Hepatocyte (in vitro differentiated cells): ENCODE data around the gene UQCC2. TPM values are rescaled to one million over a fixed set of nuclear protein-coding genes. Genes with fewer than 3 reads are reported as not detected.

Experiments
- DNase-seq: peaks from one replicate; pipeline ENCODE4 v3.0.0-alpha.2; 2016; ENCODE audit warnings: low spot score
- H2AFZ ChIP-seq: fragments of 200-600 bp; sonication (generic); 2 replicates; pipeline ENCODE4 v1.6.0; 2016; ENCODE audit warnings: antibody characterized with exemption, mild to moderate bottlenecking
- H3K27ac ChIP-seq: fragments of 200-600 bp; sonication (generic); 2 replicates; pipeline ENCODE4 v1.5.1; 2016; ENCODE audit warnings: mild to moderate bottlenecking
- H3K27me3 ChIP-seq: fragments of 200-600 bp; sonication (generic); 2 replicates; pipeline ENCODE4 v1.6.1; 2016
- H3K36me3 ChIP-seq: fragments of 200-600 bp; sonication (generic); replicated peaks from 2 replicates; pipeline ENCODE4 v1.5.1; 2016; ENCODE audit warnings: low read depth; ENCODE audit not compliant: insufficient read depth
- H3K4me1 ChIP-seq: fragments of 200-600 bp; sonication (generic); 2 replicates; pipeline ENCODE4 v1.5.1; 2016; ENCODE audit warnings: mild to moderate bottlenecking, moderate library complexity; ENCODE audit not compliant: insufficient read depth
- H3K4me2 ChIP-seq: fragments of 200-600 bp; sonication (generic); 2 replicates; pipeline ENCODE4 v1.6.0; 2016
- H3K4me3 ChIP-seq: fragments of 200-600 bp; sonication (generic); 2 replicates; pipeline ENCODE4 v1.5.1; 2016; ENCODE audit warnings: mild to moderate bottlenecking
- H3K79me2 ChIP-seq: fragments of 200-600 bp; sonication (generic); 2 replicates; pipeline ENCODE4 v1.6.0; 2017; ENCODE audit warnings: mild to moderate bottlenecking
- H3K9me2 ChIP-seq: fragments of 200-600 bp; sonication (generic); replicated peaks from 2 replicates; pipeline ENCODE4 v1.6.0; 2017; ENCODE audit warnings: mild to moderate bottlenecking; ENCODE audit not compliant: insufficient read depth
- H3K9me3 ChIP-seq: fragments of 200-600 bp; sonication (generic); 2 replicates; pipeline ENCODE4 v1.5.1; 2016; ENCODE audit warnings: low read depth, mild to moderate bottlenecking
- H4K20me1 ChIP-seq: fragments of 200-600 bp; sonication (generic); 2 replicates; pipeline ENCODE4 v1.6.0; 2016; ENCODE audit warnings: mild to moderate bottlenecking; ENCODE audit not compliant: insufficient read depth, poor library complexity, severe bottlenecking
- EZH2 ChIP-seq: fragments of 200-600 bp; sonication (generic); IDR thresholded peaks from 2 replicates; pipeline ENCODE4 v1.6.1; 2016; ENCODE audit warnings: antibody characterized with exemption, mild to moderate bottlenecking, borderline replicate concordance
- EZH2phosphoT487 ChIP-seq: fragments of 200-600 bp; sonication (generic); IDR thresholded peaks from one replicate; pipeline ENCODE4 v1.6.1; 2018; ENCODE audit warnings: antibody characterized with exemption, mild to moderate bottlenecking, low read depth, moderate library complexity; ENCODE audit not compliant: unreplicated experiment, severe bottlenecking
- WGBS: methylation state at CpG from one replicate; pipeline ENCODE4 v1.1.6; 2016; ENCODE audit warnings: low lambda C conversion rate; ENCODE audit errors: missing lambda C conversion rate; 5-methylcytosine and 5-hydroxymethylcytosine counted together
- polyA plus RNA-seq: library from polyadenylated mRNA; unstranded; fragments of >200 nt; fragmentation: Nextera tagmentation; extraction: Ambion mirVana; gene quantifications from 2 replicates; pipeline ENCODE4 v1.2.1, GENCODE V29; 2016
- total RNA-seq: library from RNA; depleted of rRNA; stranded (reverse); fragments of >200 nt; gene quantifications from 2 replicates; pipeline ENCODE4 v1.2.3, GENCODE V29; 2014
- TF ChIP-seq, protein P1 (sequence below): fragments of 200-600 bp; sonication (generic); IDR thresholded peaks from 2 replicates; pipeline ENCODE4 v1.5.1; 2016; ENCODE audit warnings: antibody characterized with exemption, mild to moderate bottlenecking; ENCODE audit not compliant: poor library complexity

The UQCC2 gene
- total and polyA plus RNA-seq, 2 experiments from 2014 or later = 44.7 to 151 TPM

GRCh38 chr6:33716379-33716778 is 4.9 kb upstream of the UQCC2 start:
- no peaks in the 10 kb centered on the region for H3K9me2 ChIP-seq
- H3K4me3 ChIP-seq = no peak overlapping the region
- H3K79me2 ChIP-seq = no peaks in the 10 kb centered on the region
- H3K4me2 ChIP-seq = no peak overlapping the region
- no peak for DNase-seq
- no peaks in the 10 kb centered on the region for H3K36me3 ChIP-seq
- WGBS = 85% methylated on average over 7 of the region's 7 CpGs
- peaks cover 20% of the 10 kb centered on the region for H3K4me1 ChIP-seq
- no peaks in the 10 kb centered on the region for H3K9me3 ChIP-seq
- no peak overlapping the region for H2AFZ ChIP-seq
- H3K27ac ChIP-seq = no peak overlapping the region
- no peaks in the 10 kb centered on the region for H3K27me3 ChIP-seq
- TF ChIP-seq, protein P1, sequence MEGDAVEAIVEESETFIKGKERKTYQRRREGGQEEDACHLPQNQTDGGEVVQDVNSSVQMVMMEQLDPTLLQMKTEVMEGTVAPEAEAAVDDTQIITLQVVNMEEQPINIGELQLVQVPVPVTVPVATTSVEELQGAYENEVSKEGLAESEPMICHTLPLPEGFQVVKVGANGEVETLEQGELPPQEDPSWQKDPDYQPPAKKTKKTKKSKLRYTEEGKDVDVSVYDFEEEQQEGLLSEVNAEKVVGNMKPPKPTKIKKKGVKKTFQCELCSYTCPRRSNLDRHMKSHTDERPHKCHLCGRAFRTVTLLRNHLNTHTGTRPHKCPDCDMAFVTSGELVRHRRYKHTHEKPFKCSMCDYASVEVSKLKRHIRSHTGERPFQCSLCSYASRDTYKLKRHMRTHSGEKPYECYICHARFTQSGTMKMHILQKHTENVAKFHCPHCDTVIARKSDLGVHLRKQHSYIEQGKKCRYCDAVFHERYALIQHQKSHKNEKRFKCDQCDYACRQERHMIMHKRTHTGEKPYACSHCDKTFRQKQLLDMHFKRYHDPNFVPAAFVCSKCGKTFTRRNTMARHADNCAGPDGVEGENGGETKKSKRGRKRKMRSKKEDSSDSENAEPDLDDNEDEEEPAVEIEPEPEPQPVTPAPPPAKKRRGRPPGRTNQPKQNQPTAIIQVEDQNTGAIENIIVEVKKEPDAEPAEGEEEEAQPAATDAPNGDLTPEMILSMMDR = no peak
- no peak for TF ChIP-seq EZH2
- no peaks in the 10 kb centered on the region for H4K20me1 ChIP-seq

DNA sequence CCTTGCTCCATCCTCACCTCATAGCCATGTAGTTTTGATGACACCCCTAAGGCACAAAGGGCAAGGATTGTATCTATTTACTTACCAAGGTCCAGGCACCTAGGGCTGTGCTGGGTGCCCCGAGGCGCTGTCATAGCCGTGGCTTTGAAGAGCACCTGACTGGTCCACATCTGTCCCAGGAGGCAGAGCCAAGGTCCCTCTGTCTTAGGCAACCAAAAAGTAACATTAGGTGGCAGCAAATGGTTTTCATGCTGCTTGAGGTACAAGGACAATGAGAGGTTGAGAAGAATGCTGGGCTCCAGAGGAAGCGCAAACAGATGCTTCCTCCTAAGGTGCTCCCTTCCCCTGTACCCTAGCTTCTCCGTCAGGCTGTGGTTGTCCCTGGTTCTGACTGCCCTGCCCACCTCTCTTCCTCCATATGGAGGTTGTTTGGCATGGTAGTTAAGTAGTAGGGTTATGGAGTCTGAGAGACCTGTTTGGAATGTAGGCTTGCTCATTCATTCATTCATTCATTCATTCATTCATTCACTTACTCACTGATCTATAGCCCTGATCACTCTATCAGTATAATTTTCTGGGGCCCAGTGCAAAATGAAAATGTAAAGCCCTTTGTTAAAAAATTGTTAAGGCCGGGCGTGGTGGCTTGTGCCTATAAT is 3.0 kb upstream of the UQCC2 start:
- H3K4me3 ChIP-seq = no peak overlapping the region
- WGBS = 91% methylated on average over 7 of the region's 7 CpGs
- H3K4me1 ChIP-seq = peaks cover 28% of the 10 kb centered on the region
- no peaks in the 10 kb centered on the region for H3K27me3 ChIP-seq
- H3K4me2 ChIP-seq = no peak overlapping the region
- no peaks in the 10 kb centered on the region for H3K9me2 ChIP-seq
- no peak for TF ChIP-seq EZH2
- TF ChIP-seq EZH2phosphoT487 = no peak
- TF ChIP-seq, protein P1 = no peak
- no peaks in the 10 kb centered on the region for H3K36me3 ChIP-seq
- H4K20me1 ChIP-seq = no peaks in the 10 kb centered on the region
- no peak overlapping the region for H2AFZ ChIP-seq
- no peaks in the 10 kb centered on the region for H3K9me3 ChIP-seq
- DNase-seq = no peak
- H3K79me2 ChIP-seq = peaks cover 16% of the 10 kb centered on the region
- no peak overlapping the region for H3K27ac ChIP-seq

DNA sequence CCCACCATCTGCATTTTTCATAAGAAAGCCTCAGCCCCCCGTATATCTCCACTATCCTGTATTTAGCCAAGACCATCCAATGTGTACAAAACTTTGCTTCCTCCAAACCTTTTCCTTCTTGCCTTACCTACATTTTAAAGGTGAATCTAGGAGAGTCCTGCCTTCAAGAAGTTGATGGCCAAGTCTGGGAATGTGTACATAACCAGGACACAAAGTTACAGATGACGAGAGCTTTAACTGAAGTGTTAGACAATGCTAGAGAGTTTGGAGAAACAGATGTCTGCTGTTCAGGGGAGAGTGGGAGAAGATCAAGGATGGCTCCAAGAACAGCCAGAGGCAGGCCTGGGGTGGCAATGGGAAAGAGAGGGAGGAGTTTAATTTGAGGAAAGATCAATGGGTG is 2.3 kb upstream of the UQCC2 start:
- H4K20me1 ChIP-seq = no peaks in the 10 kb centered on the region
- H3K79me2 ChIP-seq = peaks cover 16% of the 10 kb centered on the region
- no peak overlapping the region for H3K4me3 ChIP-seq
- no peak for DNase-seq
- no peaks in the 10 kb centered on the region for H3K9me3 ChIP-seq
- no peak overlapping the region for H2AFZ ChIP-seq
- 89% methylated on average over 2 of the region's 2 CpGs for WGBS
- no peaks in the 10 kb centered on the region for H3K27me3 ChIP-seq
- TF ChIP-seq, protein P1 = no peak
- no peak for TF ChIP-seq EZH2
- TF ChIP-seq EZH2phosphoT487 = no peak
- H3K4me1 ChIP-seq = peaks cover 28% of the 10 kb centered on the region
- H3K27ac ChIP-seq = no peak overlapping the region
- H3K9me2 ChIP-seq = no peaks in the 10 kb centered on the region
- no peaks in the 10 kb centered on the region for H3K36me3 ChIP-seq
- H3K4me2 ChIP-seq = no peak overlapping the region

DNA sequence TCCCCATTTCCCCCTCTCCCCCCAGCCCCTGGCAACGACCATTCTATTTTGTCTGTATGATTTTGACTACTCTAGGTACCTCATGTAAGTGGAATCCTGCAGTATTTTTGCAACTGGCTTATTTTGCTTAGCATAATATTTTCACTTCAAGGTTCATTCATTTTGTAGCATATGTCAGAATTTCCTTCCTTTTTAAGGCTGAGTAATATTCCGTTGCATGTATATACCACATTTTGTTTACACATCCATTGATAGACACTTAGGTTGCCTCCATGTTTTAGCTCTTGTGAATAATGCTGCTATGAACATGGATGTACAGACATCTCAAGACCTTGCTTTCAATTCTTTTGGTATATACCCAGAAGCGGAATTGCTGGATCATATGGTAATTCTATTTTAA is 1.4 kb upstream of the UQCC2 start:
- Histone ChIP-seq H3K27me3 (no peaks in the 10 kb centered on the region), H2AFZ (no peak overlapping the region), H3K9me2 (no peaks in the 10 kb centered on the region), H4K20me1 (no peaks in the 10 kb centered on the region), H3K4me2 (no peak overlapping the region), H3K9me3 (no peaks in the 10 kb centered on the region), H3K27ac (no peak overlapping the region), H3K4me1 (peaks cover 28% of the 10 kb centered on the region), H3K79me2 (peaks cover 16% of the 10 kb centered on the region), H3K36me3 (no peaks in the 10 kb centered on the region), H3K4me3 (no peak overlapping the region)
- no peak for DNase-seq
- TF ChIP-seq EZH2 (no peak), EZH2phosphoT487 (no peak)
- TF ChIP-seq, protein P1 = no peak
- WGBS = 98% methylated on average over 3 of the region's 3 CpGs
